Type B pancreatic cell (in vitro differentiated cells): ENCODE measurements around the gene GHR. TPM values are rescaled to one million over a fixed set of nuclear protein-coding genes. Genes with fewer than 3 reads are reported as not detected.

Experiments used
- DNase-seq: peaks from one replicate; pipeline ENCODE4 v3.0.0; 2021; ENCODE audit warnings: mixed read lengths; ENCODE audit not compliant: unreplicated experiment; ENCODE audit errors: extremely low spot score
- H3K27ac Mint-ChIP-seq: 2 replicates; pipeline ENCODE4 v1.8.0; 2021; ENCODE audit warnings: mild to moderate bottlenecking, mixed read lengths
- H3K27me3 Mint-ChIP-seq: 2 replicates; pipeline ENCODE4 v1.8.0; 2021; ENCODE audit warnings: mixed read lengths
- H3K36me3 Mint-ChIP-seq: 2 replicates; pipeline ENCODE4 v1.8.0; 2021; ENCODE audit warnings: mixed read lengths
- H3K4me1 Mint-ChIP-seq: one replicate; pipeline ENCODE4 v1.8.0; 2021; ENCODE audit warnings: mixed read lengths; ENCODE audit not compliant: unreplicated experiment
- H3K4me3 Mint-ChIP-seq: 2 replicates; pipeline ENCODE4 v1.8.0; 2021; ENCODE audit warnings: mild to moderate bottlenecking, mixed read lengths
- H3K9me3 Mint-ChIP-seq: 2 replicates; pipeline ENCODE4 v1.8.0; 2021; ENCODE audit warnings: mixed read lengths
- CTCF ChIP-seq: fragments of 200-600 bp; sonication (generic); conservative IDR thresholded peaks from 2 replicates; pipeline ENCODE4 v1.5.0; 2021; ENCODE audit warnings: antibody characterized with exemption, mild to moderate bottlenecking
- total RNA-seq: library from RNA; stranded (reverse); gene quantifications from 2 replicates; pipeline ENCODE4 v1.2.1, GENCODE V29; 2021; ENCODE audit warnings: low replicate concordance

Gene GHR
- total RNA-seq, 1 donor from 2014 or later = 2.6 TPM

- Mint-ChIP-seq H3K27me3 (no peaks in the 10 kb centered on the region), H3K4me1 (no peaks in the 10 kb centered on the region), H3K27ac (no peak overlapping the region), H3K9me3 (no peaks in the 10 kb centered on the region), H3K4me3 (no peak overlapping the region), H3K36me3 (no peaks in the 10 kb centered on the region)
- no peak for TF ChIP-seq CTCF
- no peak for DNase-seq
Measured at GRCh38 chr5:42620579-42621216, 197.5 kb downstream of the GHR start.

- no peaks in the 10 kb centered on the region for H3K4me1 Mint-ChIP-seq
- TF ChIP-seq CTCF = no peak
- DNase-seq = no peak
- H3K27ac Mint-ChIP-seq = no peak overlapping the region
- no peak overlapping the region for H3K4me3 Mint-ChIP-seq
- H3K36me3 Mint-ChIP-seq = no peaks in the 10 kb centered on the region
- H3K9me3 Mint-ChIP-seq = no peaks in the 10 kb centered on the region
- no peaks in the 10 kb centered on the region for H3K27me3 Mint-ChIP-seq
Measured at GRCh38 chr5:42621242-42621641, 198.0 kb downstream of the GHR start.

GRCh38 chr5:42621662-42622061 lies 198.4 kb downstream of the GHR start:
- H3K4me1 Mint-ChIP-seq = no peaks in the 10 kb centered on the region
- no peak for DNase-seq
- no peak overlapping the region for H3K27ac Mint-ChIP-seq

GRCh38 chr5:42624912-42625311 lies 201.7 kb downstream of the GHR start:
- H3K4me3 Mint-ChIP-seq = no peak overlapping the region
- no peaks in the 10 kb centered on the region for H3K27me3 Mint-ChIP-seq
- no peaks in the 10 kb centered on the region for H3K36me3 Mint-ChIP-seq
- no peaks in the 10 kb centered on the region for H3K9me3 Mint-ChIP-seq
- no peak for TF ChIP-seq CTCF
- no peaks in the 10 kb centered on the region for H3K4me1 Mint-ChIP-seq
- no peak overlapping the region for H3K27ac Mint-ChIP-seq
- DNase-seq = no peak

More at GRCh38 chr5:42621662-42622061, 198.4 kb downstream of the GHR start:
- Mint-ChIP-seq H3K4me3 (no peak overlapping the region), H3K9me3 (no peaks in the 10 kb centered on the region), H3K36me3 (no peaks in the 10 kb centered on the region), H3K27me3 (no peaks in the 10 kb centered on the region)
- no peak for TF ChIP-seq CTCF

- Mint-ChIP-seq H3K4me1 (peaks cover 4% of the 10 kb centered on the region), H3K27ac (no peak overlapping the region), H3K27me3 (no peaks in the 10 kb centered on the region), H3K9me3 (no peaks in the 10 kb centered on the region), H3K36me3 (no peaks in the 10 kb centered on the region), H3K4me3 (no peak overlapping the region)
- DNase-seq = no peak
- no peak for TF ChIP-seq CTCF
Measured at GRCh38 chr5:42626462-42626861, 203.2 kb downstream of the GHR start.

- no peak for DNase-seq
- Mint-ChIP-seq H3K27me3 (no peaks in the 10 kb centered on the region), H3K4me3 (no peak overlapping the region), H3K4me1 (peaks cover 15% of the 10 kb centered on the region), H3K27ac (no peak overlapping the region), H3K36me3 (no peaks in the 10 kb centered on the region), H3K9me3 (no peaks in the 10 kb centered on the region)
- TF ChIP-seq CTCF = no peak
Measured at GRCh38 chr5:42628821-42629220, 205.6 kb downstream of the GHR start.
